CD4-positive, alpha-beta T cell treated with Interleukin-6 for 4 hours (primary cell): ENCODE measurements around the gene COQ10B.
"Not testable (repeated sequence)": the region's sequence is repeated elsewhere in the genome, so short reads cannot be mapped to it uniquely, and the experiment has no call there.

Source experiments
- DNase-seq: peaks from one replicate; pipeline ENCODE4 v3.0.0-alpha.2; 2020; ENCODE audit warnings: mixed read lengths

The COQ10B gene

DNA sequence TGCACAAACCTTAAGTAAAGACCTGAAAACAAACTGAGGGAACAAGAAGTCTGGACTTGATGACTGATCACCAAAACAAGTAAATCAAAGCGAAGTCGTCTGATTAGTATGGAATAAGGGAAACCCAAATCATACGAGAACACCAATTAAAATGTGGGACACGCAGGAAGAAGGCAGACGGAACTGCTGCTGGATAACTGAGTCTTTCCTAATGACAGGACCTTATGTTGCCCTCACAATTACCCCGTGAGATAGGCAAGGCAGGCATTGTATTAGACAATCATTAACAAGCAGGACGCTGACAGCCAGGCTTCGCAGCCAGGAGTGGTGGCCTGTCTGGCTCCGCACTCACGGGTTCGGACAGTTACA, 614 bp upstream of the COQ10B start:
- no peak for DNase-seq

DNA sequence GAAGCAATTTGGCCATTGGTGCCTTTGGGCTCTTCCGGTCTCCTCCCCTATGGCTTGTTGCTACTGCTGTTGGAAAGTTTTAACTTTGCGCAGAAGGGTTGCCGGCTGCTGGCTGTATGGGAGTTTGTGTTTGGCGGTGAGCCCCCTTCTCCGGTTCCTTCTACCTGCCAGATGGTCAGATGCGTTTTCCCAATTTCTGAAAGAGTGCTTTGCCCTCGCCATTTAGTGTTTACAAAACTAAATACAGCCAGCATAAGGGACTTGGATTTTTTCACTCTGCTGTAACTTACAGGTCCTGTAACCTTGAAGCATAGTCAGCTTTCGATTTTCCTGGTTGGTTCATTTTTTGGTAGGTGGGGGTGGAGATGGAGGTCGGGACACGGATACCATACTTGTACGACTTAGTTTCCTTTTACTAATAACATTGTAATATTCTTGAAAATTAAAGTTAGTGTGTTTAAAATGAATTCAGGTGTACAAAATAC, 604 bp downstream of the COQ10B start:
- peak; percentile 9 for DNase-seq

DNA sequence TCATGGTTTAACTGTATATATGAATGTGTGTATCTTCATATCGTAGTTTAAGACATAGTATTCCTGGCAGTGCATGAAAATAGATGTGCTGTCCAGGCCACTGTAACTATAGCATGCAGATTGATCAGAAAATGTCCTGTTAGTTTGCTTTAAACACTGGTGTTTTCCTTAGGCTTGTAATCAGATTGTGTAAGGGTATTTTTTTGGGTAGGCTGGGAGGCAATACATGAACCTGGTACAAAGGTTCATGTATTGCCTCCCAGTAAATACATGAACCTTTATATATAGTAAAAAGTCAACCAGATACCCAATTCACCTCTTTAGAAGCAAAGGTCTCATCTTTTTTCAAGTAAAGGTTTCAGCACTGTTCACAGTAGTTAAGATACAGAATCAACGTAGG, 1.6 kb downstream of the COQ10B start:
- no peak for DNase-seq

DNA sequence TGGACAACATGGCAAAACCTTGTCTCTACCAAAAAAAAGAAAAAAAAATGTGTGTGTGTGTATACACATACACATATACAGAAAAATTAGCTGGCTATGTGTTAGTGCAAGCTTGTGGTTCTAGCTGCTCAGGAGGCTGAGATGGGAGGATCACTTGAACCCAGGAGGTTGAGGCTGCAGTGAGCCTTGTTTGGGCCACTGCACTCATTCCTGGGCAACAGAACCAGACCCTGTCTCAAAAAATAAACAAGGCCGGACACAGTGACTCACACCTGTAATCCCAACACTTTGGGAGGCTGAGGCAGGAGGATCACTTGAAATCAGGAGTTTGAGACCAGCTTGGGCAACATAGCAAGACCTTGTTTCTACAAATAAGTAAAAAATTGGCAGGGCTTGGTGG, 2.1 kb downstream of the COQ10B start:
- no peak for DNase-seq

DNA sequence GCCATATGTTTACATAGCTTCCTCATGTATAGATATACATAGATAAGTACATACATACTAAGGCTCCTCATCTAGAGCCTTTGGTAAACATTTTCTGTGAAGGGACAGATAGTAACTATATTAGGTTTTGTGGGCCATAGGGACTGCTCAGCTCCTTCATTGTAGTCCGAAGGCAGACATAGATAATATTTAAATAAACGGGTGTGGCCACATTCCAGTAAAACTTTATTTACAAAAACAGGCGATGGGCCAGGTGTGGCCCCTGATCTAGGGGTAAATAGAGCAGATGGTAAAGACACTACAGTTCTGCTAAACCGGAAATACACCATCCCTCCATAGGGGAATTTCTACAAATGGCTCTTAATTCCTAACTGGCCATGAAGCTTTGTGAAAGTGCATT, 7.3 kb downstream of the COQ10B start:
- DNase-seq: no peak

DNA sequence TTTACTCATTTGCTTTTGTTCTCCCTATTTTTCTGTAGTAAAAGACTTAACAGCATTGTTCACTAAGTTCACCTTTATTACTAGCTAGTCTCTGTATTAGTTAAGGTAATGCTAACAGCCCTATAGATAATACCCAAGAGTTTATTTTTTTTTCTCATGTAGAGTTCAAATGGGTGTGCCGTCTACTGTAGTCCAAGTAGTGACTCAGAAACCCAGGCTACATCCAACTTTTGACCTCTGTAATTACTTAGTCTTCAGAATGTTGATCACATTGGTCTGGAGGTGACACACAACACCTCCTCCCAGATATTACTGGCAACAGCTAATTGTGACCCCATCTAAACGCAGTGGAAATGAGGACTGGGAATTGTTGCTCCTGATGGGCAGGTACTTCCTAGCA, 7.7 kb downstream of the COQ10B start:
- DNase-seq: no peak

DNA sequence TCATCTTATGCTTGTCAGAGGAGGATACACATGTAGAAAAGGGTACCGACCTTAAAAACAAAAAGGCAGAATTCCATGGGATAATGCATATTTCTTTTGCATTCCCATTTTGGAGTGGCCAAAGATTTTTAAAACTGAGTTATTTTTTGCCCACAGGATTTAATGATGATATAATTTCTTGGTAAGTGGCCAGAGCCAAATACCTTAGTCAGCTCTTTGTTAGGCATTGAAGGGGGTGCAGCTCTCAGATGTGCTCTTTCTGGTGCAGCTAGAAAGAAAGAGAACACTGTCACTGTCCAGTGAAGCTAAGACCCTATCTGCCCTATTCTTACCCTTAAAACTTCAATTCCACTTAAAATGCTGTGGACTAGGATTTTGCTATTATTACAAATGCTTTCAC, 10.8 kb downstream of the COQ10B start:
- DNase-seq: no peak

DNA sequence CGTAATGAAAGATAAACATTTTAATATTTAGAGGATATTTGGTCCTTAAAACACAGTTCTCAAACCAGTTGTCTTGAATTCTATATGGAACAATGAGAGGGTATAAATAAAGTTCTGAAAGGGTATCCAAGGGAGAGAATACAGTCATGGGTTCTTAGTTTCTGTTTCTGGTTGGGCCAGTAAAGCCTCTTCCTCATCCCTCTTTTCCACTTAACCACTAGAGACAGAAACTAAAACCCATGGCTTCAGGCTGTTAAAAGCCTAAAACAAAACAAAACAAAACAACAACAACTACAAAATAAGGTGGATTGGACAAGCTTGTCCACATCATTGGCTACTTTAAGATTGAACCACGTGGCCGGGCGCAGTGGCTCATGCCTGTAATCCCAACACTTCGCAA, 18.8 kb downstream of the COQ10B start:
- no peak for DNase-seq

DNA sequence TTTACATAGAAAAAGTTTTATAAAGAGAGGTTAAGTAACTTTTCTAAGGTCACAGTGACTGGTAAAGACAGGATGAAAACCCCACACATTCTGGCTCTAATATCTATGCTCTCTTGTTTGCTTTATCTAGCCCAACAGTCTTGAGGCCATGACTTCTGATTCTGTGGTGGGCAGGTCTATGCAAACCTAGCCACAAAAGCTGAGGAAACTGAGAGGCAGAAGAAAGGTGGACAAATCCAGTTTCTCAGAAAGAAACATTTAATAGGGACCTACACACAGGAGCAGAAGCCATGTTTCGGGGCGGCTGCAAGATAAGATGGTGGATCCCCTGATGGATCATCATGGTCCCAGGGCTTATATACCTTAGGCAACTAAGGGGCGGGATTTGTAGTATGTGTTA, 24.4 kb downstream of the COQ10B start:
- no peak for DNase-seq

DNA sequence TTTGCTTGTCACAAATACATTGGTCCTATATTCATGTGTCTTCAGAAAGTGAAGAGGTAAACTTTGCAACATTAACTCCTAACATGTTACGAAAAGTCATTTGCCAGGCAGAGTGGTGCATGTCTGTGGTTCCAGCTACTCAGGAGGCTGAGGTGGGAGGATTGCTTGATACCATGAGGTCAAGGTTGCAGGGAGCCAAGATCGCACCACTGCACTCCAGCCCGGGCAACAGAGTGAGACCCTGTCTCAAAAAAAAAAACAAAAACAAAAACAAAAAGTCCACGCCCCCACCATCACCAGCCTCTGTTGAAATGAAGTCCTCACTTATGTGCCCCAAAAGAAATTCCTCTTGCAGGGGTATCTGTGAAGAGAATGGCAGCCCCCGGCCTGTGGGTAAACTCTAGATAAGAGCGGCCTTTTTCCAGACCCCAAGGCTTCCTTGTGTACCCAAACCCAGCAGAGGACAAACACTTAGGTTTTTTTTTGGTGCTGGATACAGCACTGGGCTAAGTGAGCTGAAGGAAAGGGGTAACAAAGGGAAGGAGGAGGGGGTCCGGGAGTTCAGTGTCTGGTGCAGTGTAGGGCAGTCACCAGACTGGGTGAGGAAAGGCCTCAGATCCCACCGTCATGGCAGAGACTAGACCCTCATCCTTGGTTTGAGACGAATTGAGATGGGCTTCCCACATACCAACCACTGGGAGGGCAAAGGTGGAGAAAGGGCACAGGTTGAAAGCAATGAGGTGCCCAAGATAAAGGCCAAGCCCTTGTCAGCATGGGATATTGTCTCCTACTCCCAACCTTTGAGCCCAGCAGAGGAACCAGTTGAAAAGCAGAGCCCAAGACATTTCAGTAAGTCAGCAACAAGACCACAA, 27.0 kb downstream of the COQ10B start:
- no peak for DNase-seq

DNA sequence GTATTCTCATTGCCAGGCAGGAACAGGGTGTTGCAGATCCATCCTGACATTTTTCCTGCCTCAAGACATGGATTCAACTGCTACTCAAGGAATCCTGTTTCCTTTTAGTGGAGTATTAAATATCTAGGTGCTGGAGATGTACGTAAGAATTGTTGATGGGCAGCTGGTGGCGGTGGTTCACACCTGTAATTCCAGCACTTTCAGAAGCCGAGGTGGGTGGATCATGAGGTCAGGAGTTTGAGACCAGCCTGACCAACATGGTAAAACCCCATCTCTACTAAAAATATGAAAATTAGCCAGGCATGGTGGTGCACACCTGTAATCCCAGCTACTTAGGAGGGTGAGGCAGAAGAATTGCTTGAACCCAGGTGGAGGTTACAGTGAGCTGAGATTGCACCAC, 30.9 kb downstream of the COQ10B start:
- DNase-seq: not testable (repeated sequence)

DNA sequence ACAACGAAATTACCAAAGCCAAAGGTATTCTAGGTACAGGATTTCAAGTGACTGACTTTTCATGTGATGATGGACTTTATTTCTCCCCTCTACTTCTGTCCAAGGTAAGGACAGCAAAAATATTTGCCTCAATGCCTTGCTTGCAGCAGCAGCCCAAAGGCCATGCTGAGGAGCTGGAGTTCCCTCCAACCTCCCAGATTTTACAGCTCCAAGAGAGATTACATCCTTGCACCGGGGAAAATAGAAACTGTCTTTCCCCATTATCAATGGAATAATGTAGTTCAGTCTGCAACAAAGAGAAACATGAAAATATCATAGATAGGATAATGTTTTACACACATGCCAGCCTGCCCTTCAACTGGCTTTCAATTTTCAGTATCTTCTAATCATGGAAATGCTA, 32.8 kb downstream of the COQ10B start:
- no peak for DNase-seq

DNA sequence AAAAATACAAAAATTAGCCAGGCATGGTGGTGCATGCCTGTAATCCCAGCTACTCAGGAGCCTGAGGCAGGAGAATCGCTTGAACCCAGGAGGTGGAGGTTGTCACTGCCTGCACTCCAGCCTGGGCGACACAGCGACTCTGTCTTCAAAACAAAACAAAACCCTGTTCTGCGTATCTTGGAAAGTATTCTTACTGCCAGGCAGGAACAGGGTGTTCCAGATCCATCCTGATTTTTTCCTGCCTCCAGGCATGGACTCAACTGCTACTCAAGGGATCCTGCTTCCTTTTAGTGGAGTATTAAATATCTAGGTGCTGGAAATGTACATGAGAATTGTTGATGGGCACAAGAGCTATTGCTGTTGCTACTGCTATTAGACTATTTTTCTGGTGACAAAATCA, 34.0 kb downstream of the COQ10B start:
- DNase-seq: no peak

DNA sequence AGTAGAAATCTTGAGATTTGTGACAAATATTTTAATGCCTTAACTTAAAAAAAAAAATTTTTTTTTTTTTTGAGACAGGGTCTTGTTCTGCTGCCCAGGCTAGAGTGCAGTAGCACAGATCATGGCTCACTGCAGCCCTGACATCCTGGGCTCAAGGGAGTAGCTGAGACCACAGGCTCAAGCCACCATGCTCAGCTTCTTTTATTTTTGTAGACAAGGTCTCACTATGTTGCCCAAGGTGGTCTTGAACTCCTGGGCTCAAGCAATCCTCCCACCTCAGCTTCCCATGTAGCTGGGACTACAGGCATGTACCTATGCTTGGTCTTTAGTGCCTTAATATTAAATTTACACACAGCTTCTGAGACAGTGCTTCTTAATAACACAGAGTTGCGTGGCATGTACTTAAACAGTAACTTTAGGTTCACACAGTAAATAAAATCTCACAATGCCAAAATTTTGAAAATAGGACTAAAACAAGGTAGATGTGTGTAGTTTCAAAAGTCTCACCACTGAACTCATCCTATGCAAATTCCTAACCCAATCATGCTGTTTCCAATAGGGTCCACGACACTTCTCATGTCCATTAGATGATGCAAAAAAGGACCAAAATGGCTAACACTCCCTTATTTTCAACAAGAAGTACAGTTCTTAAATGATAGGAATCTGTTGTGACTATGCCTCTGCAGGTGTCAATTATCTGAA, 42.2 kb downstream of the COQ10B start:
- DNase-seq: no peak

DNA sequence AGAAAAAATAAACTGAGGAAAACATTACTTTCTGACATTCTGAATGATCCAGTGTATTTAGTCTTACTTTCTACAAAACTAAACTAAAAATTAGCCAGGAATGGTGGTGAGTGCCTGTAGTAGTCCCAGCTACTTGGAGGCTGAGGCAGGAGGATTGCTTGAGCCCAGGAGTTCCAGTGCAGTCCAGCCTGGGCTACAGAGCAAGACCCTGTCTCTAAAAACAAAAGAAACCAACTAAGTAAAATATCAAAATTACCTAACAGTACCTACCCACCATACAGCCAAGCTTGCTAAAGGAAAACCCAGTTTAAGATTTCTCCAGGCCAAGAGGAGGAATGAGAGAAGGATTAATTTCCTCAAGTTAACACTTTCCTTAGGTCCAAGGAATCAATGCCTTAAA, 43.3 kb downstream of the COQ10B start:
- no peak for DNase-seq

DNA sequence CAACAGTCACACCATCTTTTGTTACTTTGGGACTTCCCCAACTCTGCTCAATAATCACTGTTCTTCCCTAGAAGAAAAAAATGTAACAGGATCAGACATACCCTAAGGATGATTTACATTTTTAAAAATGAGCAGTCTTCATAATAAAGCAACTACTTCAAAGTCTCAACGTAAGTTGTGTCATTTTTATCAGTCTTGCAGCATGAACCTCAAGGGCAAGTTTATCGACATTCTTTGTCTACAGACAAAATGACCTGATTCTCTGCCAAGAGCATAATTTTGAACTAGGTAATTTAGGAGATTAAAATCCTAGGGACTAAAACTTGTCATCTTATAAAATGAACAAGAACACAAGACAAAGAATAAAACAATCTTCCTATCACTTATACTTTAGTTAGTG, 44.0 kb downstream of the COQ10B start:
- no peak for DNase-seq

DNA sequence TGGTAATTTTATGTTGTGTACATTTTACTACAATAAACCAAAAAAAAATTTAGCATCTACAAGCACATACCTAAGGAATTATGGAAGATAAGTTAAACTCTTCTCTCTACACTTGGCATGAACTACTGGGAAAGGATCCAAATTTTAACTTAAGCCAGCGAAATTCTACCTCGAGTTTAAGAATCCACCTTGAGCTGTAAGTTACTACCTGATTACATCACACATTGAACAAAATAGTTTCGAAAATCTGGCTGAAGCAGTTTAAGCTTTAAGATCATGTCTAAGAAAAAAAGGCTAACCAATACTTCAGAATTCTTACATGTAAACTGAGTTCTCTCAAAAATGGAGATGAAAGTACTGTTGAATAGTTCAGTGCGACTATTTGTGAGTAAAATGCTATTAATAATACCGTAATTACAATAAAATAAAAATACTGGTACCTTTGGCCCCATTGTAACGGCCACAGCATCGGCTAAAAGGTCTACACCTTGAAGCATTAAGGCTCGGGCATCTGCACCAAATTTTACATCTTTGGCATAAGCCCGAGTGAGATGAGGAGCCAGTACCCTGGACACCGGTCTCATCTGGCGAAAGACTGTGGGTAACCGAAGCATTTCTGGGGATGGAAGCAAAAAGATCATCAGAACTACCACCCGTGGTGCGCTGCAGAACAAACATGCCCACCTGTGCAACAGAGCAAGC, 45.0 kb downstream of the COQ10B start:
- DNase-seq: no peak

DNA sequence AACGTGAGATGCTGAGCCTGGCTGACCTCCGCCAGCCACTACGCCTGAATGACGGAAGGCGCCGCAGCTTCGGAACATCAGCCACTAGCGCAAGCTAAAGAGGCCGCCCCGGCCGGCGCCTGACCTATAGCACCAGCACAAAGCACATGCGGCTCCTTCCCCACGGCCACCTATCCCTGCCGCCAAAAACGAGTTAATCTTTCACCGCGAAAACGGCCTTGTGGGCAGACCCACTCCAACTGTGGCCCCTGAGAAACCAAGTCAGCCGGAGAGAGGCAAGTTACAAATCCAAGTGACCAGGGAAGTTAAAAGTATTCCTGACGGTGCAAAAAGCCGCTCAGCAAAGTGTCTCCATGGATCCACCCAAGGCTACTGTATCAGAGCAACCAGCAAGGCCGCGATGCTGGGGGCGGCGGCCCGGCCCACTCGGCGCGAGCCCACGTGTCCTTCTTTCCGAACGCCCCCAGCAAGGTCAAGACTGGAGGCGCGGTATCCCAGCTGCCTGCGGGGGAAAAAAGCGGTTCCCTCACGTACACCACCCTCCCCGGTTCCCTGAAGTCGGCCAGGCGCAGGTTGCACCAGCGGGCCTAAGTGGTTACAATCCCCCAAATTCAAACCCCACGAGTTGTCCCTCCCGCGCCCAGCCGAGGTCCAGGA, 45.7 kb downstream of the COQ10B start:
- peak; percentile 55 for DNase-seq

DNA sequence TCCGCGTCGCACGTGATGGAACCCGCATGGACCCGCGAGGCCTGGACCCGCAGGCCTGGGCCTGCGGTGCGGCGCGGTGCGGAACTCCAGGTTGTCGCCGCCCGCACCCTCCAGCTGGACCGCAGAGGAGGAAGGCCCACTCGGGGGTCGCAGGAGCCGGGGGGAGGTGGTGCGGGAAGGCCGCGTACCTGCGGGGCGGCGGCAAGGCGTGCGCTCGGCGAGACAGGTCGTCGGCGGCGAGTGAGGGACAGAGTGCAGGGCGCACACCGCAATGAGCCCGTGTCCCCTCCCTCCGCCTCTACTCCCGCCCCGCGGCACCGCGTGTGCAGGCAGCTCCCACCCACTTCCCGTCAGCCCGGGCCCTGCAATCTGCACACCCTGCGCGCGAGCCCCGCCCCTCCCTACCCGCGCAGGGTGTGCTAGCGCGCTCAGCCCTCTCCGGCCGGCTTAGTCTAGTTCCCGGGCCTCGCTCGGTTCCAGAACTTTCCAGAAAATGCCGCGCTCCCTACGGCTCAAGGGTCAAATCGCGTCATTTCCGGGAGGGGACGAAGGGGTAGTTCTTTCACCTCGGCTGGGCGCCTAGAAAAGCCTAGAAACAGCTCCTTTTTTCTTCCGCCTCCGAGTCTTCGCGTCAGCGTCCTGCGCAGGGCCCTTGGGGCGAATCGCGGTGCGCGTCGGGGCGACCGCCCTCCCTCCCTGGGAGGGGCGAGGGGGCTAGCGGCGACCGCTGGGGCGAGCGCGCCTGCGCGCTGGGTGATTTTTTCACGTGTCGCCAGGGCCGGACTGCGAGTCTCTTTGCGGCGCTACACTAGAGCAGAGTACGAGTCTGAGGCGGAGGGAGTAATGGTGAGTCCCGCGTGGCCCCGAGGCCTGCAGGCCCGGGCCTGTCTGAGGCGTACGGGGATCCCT, 46.5 kb downstream of the COQ10B start, which contains the start of the genes HSPD1 and HSPE1:
HSPD1 (minus strand) TSS at position 247 of the 909 bp plus-strand sequence. CDS start 992 bp downstream, outside the sequence.
HSPE1 (plus strand) TSS at position 786 of the 909 bp plus-strand sequence; CDS start at position 844, 58 bp downstream.
- DNase-seq: peak; percentile 97

DNA sequence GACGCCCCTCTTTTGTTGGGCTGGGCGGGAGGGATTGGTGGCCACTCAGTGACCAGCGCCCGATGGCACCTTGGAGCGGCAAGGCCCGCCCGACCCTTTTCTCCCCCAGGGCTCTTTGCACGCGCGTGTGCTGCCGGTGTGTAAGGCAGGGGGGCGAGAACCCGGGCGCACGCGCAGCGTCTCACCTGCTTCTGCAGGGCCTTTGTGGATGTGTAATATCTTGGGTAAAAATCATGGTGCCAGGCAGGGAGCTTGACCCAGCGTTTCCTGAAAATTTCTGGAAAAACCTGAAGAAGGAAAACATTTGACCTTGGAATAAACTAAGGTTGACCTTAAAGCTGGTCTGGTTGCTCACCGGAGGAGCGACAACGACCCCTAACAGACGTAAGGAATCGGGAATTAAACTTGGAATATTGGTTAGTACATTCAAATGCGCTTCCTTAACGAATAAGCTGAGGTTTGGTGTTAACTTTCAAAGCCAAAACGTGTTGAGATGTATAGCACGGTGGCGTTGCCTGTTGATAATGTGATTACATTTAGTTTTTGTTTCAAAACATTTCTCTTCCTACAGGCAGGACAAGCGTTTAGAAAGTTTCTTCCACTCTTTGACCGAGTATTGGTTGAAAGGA, 47.3 kb downstream of the COQ10B start:
- peak; percentile 58 for DNase-seq

DNA sequence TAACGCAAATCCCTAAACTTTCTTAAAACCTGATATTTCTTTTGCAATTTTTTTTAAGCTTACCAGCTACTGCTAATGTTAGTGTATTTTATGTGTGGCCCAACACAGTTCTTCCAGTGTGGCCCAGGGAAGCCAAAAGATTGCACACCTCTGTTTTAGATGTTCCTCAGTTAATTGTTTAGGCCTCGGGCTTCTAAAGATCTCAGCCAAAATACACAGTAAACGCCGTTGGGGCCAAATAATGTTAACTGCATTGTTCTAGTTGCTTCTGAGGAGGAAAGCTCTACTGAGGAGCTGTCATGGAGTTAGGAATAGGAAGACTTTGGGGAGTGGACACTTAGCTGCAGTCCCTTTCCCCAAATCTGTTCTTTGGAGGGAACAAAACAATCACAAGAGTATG, 48.8 kb downstream of the COQ10B start:
- DNase-seq: no peak
